ENCODE measurements around the gene PERM1.

The PERM1 gene

DNA sequence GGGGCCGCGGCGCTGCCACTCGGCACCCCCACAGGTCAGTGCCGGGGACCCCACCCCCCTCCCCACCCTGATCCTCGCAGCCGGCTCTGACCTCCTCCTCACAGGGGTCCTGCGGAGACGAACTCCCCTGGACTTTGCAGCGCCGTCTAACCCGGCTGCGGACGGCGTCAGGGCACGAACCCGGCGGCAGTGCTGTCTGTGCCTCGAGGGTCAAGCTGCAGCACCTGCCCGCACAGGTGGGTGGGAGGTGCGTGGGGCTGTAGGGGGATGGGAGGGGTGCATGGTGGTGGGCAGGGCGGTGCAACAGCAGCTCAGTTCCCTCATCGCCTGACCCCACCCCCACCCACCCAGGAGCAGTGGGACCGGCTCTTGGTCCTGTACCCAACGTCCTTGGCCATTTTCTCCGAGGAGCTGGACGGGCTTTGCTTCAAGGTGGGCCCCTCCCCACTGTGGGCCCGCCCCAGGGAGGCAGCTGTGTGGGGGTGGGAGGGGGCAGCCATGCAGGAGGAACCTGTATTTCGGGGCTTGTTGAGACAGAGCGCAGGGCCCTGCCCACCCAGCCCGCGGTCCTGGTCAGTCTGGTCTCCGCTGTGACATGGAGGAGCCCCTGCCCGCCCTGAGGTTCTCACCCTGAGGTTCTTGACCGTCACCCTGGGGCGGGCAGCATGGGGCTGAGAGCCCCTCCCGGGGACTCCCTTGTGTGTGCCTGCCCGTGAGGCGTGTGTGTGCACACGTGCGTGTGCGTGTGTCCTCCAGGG, 10.7 kb downstream of the PERM1 start:
- no peaks in the 10 kb centered on the region for H4K20me1 ChIP-seq (ENCODE audit: insufficient read depth, low read length, poor library complexity, severe bottlenecking)
- no peaks in the 10 kb centered on the region for H3K36me3 ChIP-seq (ENCODE audit: insufficient read depth, low read length)
- no peak overlapping the region for H3K4me2 ChIP-seq (ENCODE audit: low read depth, low read length, poor library complexity, severe bottlenecking)
- no peaks in the 10 kb centered on the region for H3F3A ChIP-seq (ENCODE audit: low read depth)
- no peak overlapping the region for H3K9ac ChIP-seq (ENCODE audit: low read depth, low read length, poor library complexity, severe bottlenecking)
- no peaks in the 10 kb centered on the region for H3K9me2 ChIP-seq (replicated peaks; ENCODE audit: low read depth, low read length)
- no peak for TF ChIP-seq EZH2phosphoT487 (IDR thresholded peaks at IDR 0.05; ENCODE audit: borderline replicate concordance)
- TF ChIP-seq, protein P1, sequence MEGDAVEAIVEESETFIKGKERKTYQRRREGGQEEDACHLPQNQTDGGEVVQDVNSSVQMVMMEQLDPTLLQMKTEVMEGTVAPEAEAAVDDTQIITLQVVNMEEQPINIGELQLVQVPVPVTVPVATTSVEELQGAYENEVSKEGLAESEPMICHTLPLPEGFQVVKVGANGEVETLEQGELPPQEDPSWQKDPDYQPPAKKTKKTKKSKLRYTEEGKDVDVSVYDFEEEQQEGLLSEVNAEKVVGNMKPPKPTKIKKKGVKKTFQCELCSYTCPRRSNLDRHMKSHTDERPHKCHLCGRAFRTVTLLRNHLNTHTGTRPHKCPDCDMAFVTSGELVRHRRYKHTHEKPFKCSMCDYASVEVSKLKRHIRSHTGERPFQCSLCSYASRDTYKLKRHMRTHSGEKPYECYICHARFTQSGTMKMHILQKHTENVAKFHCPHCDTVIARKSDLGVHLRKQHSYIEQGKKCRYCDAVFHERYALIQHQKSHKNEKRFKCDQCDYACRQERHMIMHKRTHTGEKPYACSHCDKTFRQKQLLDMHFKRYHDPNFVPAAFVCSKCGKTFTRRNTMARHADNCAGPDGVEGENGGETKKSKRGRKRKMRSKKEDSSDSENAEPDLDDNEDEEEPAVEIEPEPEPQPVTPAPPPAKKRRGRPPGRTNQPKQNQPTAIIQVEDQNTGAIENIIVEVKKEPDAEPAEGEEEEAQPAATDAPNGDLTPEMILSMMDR (conservative IDR thresholded peaks at IDR 0.05; ENCODE audit: low read length): no peak
- no peak overlapping the region for H2AFZ ChIP-seq (ENCODE audit: low read length)
- H3K4me1 ChIP-seq (ENCODE audit: insufficient read depth, low read length, poor library complexity, severe bottlenecking): peaks cover 19% of the 10 kb centered on the region
- H3K27me3 ChIP-seq (ENCODE audit: insufficient read depth, low read length, poor library complexity, severe bottlenecking): no peaks in the 10 kb centered on the region
- H3K79me2 ChIP-seq (ENCODE audit: insufficient read depth, low read length): no peaks in the 10 kb centered on the region
- H3K9me3 ChIP-seq (ENCODE audit: insufficient read depth, low read depth, low read length): no peaks in the 10 kb centered on the region
- no peak overlapping the region for H3K4me3 ChIP-seq (ENCODE audit: low read length, poor library complexity, severe bottlenecking)

DNA sequence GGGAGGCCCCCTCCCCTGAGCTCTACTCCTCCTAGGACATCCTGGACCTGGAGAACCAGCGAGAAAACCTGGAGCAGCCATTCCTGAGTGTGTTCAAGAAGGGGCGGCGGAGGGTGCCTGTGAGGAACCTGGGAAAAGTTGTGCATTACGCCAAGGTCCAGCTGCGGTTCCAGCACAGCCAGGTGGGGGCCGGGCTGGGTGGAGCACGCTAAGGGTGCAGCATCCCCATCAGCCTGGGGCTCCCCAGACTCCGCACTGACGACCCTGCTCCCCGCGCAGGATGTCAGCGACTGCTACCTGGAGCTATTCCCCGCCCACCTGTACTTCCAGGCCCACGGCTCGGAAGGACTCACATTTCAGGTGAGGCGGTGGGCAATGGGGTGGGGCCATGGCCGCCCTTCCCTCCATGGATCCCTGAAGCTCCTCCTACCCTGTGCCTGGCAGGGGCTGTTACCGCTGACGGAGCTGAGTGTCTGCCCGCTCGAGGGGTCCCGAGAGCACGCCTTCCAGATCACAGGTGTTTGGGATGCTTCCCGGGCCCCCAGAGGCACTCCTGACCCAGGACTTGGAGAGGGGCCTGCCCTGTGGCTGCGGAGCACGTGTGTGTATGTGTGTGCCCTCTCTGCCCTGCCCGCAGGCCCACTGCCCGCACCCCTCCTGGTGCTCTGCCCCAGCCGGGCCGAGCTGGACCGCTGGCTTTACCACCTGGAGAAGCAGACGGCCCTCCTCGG, 11.5 kb downstream of the PERM1 start:
- Histone ChIP-seq H3K36me3 (ENCODE audit: insufficient read depth, low read length) (no peaks in the 10 kb centered on the region), H2AFZ (ENCODE audit: low read length) (no peak overlapping the region), H3K4me1 (ENCODE audit: insufficient read depth, low read length, poor library complexity, severe bottlenecking) (peaks cover 16% of the 10 kb centered on the region), H3K9me2 (replicated peaks; ENCODE audit: low read depth, low read length) (no peaks in the 10 kb centered on the region), H3K9ac (ENCODE audit: low read depth, low read length, poor library complexity, severe bottlenecking) (no peak overlapping the region), H4K20me1 (ENCODE audit: insufficient read depth, low read length, poor library complexity, severe bottlenecking) (no peaks in the 10 kb centered on the region), H3F3A (ENCODE audit: low read depth) (no peaks in the 10 kb centered on the region), H3K79me2 (ENCODE audit: insufficient read depth, low read length) (no peaks in the 10 kb centered on the region), H3K4me3 (ENCODE audit: low read length, poor library complexity, severe bottlenecking) (no peak overlapping the region), H3K9me3 (ENCODE audit: insufficient read depth, low read depth, low read length) (no peaks in the 10 kb centered on the region), H3K27me3 (ENCODE audit: insufficient read depth, low read length, poor library complexity, severe bottlenecking) (no peaks in the 10 kb centered on the region), H3K4me2 (ENCODE audit: low read depth, low read length, poor library complexity, severe bottlenecking) (no peak overlapping the region)
- TF ChIP-seq EZH2phosphoT487 (IDR thresholded peaks at IDR 0.05; ENCODE audit: borderline replicate concordance): no peak
- TF ChIP-seq, protein P1 (conservative IDR thresholded peaks at IDR 0.05; ENCODE audit: low read length): no peak

DNA sequence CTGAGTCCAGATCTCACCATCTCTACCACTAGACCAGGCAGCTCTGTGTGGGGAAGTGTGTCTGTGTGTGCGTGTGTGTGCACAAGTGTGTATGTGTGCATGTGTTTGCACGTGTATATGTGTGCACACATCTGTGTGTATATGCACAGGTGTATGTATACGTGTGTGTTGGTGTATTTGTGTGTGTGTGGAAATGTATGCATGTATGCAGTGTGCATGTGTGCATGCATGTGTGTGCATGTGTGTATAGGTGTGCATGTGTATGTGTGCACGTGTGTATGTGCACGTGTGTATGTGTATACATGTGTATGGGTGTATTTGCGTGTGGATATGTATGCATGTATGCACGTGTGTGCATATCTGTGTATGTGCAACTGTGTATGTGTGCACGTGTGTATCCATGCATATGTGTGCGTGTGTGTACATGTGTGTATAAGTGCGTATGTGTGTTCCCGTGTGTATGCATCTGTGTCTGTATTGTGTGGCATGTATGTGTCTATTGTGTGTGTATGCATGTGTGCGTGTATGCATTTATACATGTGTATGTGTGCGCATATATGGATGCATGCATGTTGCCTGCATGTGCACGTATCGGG, 12.5 kb downstream of the PERM1 start:
- Histone ChIP-seq H3K9me2 (replicated peaks; ENCODE audit: low read depth, low read length) (no peaks in the 10 kb centered on the region), H3K9ac (ENCODE audit: low read depth, low read length, poor library complexity, severe bottlenecking) (no peak overlapping the region), H3F3A (ENCODE audit: low read depth) (no peaks in the 10 kb centered on the region), H3K4me1 (ENCODE audit: insufficient read depth, low read length, poor library complexity, severe bottlenecking) (peaks cover 16% of the 10 kb centered on the region), H4K20me1 (ENCODE audit: insufficient read depth, low read length, poor library complexity, severe bottlenecking) (no peaks in the 10 kb centered on the region), H3K27me3 (ENCODE audit: insufficient read depth, low read length, poor library complexity, severe bottlenecking) (no peaks in the 10 kb centered on the region), H3K4me2 (ENCODE audit: low read depth, low read length, poor library complexity, severe bottlenecking) (no peak overlapping the region), H3K36me3 (ENCODE audit: insufficient read depth, low read length) (no peaks in the 10 kb centered on the region), H3K4me3 (ENCODE audit: low read length, poor library complexity, severe bottlenecking) (no peak overlapping the region), H3K9me3 (ENCODE audit: insufficient read depth, low read depth, low read length) (no peaks in the 10 kb centered on the region), H2AFZ (ENCODE audit: low read length) (no peak overlapping the region), H3K79me2 (ENCODE audit: insufficient read depth, low read length) (no peaks in the 10 kb centered on the region)
- no peak for TF ChIP-seq EZH2phosphoT487 (IDR thresholded peaks at IDR 0.05; ENCODE audit: borderline replicate concordance)
- TF ChIP-seq, protein P1 (conservative IDR thresholded peaks at IDR 0.05; ENCODE audit: low read length): no peak

Data from Loucy (cell line).